Kidney glomerular epithelial cell (primary cell): ENCODE data around the gene STAG2.
"Not testable (repeated sequence)": the region's sequence is repeated elsewhere in the genome, so short reads cannot be mapped to it uniquely, and the experiment has no call there.

Experiments
- DNase-seq: peaks from one replicate; lab custom pipeline; 2025; lab: John Stamatoyannopoulos, UW

Gene STAG2

GRCh38 chrX:123961268-123962005 is at the start of gene STAG2:
STAG2 (plus strand) TSS chrX:123961706; CDS start chrX:124022628, 60,922 bp downstream.
- DNase-seq = peak; percentile 21

GRCh38 chrX:123917069-123917468 is 44.4 kb upstream of the STAG2 start:
- no peak for DNase-seq

GRCh38 chrX:123918106-123918721 is 43.3 kb upstream of the STAG2 start:
- DNase-seq = no peak

DNA sequence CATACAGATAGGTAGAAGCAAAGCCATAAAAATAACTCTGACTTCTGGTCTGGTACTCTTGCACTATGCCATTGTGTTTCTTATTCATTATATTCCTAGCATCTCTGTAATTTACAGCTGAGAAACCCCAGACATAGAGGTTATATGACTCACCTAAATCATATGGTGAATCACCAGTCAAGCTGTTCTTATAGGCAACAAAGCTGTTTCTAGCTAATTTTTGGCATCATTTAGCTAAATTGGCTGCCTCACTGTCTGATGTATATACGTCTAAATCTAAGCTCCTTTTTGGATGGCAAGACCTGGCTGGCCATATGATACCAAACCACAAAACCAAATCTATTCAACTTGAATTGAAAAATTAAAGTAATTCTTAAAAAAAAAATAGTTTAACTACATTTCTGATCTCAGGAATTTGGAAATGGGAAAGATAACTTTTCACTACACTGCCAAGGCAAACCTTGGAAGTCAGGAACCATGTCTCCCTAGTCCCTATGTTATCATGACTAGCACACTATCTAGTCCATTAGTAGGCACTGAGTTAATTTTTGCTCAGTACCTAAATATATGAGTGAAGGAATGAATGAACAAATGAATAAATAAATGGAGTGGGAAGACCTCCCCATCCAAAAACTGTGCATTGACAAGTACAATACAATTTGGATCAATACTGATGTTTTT is 41.3 kb upstream of the STAG2 start:
- peak; percentile 52 for DNase-seq

DNA sequence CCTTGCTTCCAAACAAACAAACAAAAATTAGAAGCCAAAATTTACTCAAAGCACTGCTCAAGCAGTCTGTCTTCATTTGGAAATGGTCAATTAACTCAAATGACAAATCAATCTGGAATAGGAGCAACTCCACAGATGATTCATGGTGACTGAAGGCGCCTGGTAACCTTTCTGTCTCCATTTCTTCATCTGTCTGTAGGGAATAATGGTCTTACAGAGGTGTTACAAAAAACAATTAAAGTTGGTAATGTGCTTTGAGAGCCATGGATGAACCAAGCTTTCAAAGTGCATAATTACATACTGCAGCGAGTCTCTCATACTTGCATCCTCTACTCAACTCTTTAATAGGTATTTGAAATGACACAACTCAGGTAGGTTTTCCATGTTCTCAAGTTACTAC is 38.3 kb upstream of the STAG2 start:
- no peak for DNase-seq

- DNase-seq = no peak
Observed at GRCh38 chrX:123924186-123924585, 37.3 kb upstream of the STAG2 start.

GRCh38 chrX:123927845-123928244 is 33.7 kb upstream of the STAG2 start:
- no peak for DNase-seq

- not testable (repeated sequence) for DNase-seq
Observed at GRCh38 chrX:123932055-123932454, 29.5 kb upstream of the STAG2 start.

- DNase-seq = no peak
Observed at GRCh38 chrX:123943074-123943473, 18.4 kb upstream of the STAG2 start.

GRCh38 chrX:123943488-123943887 is 18.0 kb upstream of the STAG2 start:
- DNase-seq = no peak

GRCh38 chrX:123949846-123950245 is 11.7 kb upstream of the STAG2 start:
- DNase-seq = no peak

GRCh38 chrX:123959281-123960063 is 2.0 kb upstream of the STAG2 start:
- DNase-seq = no peak

DNA sequence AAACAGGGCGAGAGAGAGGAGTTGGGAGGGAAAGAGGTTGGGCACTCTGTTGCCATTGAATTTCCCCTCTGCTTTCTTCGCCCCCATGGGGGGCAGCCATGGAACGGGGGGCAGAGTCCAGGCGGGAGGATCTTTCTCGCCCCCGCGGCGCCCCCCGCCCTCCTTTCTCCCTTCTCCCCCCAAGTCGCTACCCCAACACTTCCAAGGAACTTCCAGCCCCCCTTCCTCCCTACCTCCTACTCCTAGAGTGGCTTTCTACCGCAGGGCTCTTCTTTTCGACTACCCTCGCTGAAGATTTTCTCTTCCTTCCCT is 594 bp upstream of the STAG2 start:
- DNase-seq = no peak

- peak; percentile 6 for DNase-seq
Observed at GRCh38 chrX:123962006-123962467, 531 bp downstream of the STAG2 start.

GRCh38 chrX:123962794-123963373 is 1.4 kb downstream of the STAG2 start:
- peak; percentile 73 for DNase-seq

DNA sequence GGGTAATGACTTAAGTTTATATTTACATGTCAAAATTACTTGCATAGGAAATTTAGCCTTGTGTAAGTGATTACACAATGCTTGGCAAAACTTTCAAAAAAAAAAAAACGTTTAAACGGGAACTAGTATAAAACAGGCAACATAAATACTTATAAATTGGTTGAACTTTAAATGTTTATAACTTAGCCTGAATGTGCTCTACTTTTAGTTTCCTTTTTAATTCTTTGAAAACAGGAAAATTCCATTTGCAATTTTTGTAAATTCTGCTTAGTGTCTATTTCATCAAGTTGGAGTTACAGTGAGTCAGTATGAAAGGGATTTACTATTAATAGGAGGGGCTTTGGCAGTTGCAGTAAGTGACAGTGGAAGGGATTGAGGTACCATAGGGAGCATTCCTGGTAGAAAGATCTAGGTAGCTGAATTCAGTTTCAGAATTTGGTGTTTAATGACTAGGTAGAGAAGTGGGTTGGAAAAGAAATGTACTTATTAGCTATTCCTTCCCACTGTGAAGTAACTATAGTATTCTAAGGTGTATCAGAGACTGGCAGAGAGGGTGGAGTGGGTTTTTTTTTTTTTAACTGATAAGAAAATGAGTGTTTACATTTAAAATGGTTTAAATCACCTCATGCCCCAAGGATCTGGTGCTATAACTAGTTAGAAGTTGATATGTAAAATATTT is 2.8 kb downstream of the STAG2 start:
- DNase-seq = no peak

GRCh38 chrX:123965712-123966111 is 4.2 kb downstream of the STAG2 start:
- DNase-seq = no peak

DNA sequence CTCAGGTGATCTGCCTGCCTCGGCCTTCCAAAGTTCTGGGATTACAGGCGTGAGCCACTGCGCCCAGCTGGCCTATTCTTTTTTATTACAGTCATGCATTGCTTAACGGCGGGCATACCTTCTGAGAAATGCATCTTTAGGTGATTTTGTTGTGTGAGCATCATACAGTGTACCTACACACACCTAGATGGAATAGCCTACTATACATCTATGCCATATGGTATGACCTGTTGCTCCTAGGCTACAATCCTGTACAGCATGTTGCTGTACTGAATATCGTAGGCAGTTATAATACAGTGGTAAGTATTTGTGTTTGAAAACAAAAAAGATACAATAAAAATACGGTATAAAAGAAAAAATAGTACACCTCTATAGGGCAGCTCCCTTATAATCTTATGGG is 6.0 kb downstream of the STAG2 start:
- DNase-seq = no peak

DNA sequence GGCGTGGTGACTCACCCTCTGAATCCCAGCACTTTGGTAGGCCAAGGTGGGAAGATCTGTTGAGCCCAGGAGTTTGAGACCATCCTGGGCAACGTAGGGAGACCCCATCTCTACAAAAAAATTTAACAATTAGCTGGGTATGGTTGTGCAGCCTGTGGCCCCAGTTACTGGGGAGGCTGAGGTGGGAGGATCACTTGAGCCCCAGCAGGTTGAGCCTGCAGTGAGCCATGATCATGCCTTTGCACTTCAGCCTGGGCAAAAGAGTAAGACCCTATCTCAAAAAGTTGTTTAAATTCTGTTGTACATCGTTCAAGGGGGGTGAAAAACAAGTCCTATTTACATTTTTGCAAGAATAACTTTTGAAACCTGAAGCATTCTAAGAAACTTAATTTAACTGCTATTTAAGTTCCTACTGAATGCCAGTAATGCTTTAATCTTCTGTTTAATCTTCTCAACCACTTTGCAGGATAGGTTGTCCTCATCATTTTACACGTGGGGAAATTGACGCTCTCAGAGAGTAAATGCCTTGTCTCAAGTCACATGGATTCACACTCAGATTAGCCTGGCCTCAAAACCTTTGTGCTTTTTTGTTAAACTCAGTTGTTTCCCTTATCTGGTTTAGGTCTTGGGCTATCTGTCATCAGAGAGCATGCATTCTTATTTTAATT is 7.0 kb downstream of the STAG2 start:
- no peak for DNase-seq

DNA sequence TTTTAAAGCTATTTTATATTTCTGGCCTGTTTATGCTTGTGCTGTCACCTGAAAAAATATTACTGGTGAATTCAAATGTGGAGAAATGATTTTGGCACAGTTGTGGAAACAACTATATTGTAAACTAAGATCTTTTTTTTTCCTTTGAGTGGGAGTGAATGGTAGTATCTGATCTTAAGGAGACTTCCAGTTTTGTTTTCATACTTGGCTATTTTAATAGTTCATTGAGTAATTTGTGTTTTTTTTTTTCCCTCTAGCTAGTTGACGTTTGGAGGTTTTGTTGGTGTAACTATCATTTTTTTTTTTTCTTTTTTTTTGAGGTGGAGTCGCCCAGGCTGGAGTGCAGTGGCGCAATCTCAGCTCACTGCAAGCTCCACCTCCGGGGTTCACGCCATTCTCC is 10.5 kb downstream of the STAG2 start:
- no peak for DNase-seq

DNA sequence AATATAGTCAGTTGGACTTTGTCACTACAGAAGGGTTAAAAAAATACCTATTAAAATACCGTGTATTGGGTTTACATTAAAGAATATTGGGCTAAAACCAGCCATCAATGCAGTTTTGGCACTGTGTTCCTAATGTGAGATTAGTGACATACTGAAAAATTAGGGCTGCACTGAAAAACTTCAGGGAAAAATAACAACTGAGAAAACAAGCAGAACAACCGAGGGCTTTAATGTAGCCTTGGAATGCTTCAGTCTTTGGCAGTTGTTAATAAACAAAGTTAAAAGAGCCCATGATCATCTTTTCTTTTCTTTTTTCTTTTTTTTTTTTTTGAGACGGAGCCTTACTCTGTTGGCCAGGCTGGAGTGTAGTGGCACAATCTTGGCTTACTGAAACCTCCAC is 12.4 kb downstream of the STAG2 start:
- no peak for DNase-seq
